Astrocyte (in vitro differentiated cells and primary cell): ENCODE data around the gene DFFB. TPM values are rescaled to one million over a fixed set of nuclear protein-coding genes. Genes with fewer than 3 reads are reported as not detected.

Experiments used
- DNase-seq: peaks from one replicate; pipeline ENCODE4 v3.0.0-alpha.2; 2010; ENCODE audit warnings: low read depth
- FAIRE-seq: peaks from 2 replicates; lab custom pipeline; 2011; peaks lifted over from hg19 to GRCh38; lab: Jason Lieb, UNC
- H2AFZ ChIP-seq: 2 replicates; pipeline ENCODE4 v1.6.0; 2012; ENCODE audit warnings: low read depth, low read length, inconsistent platforms
- H3K27ac ChIP-seq: 2 replicates; pipeline ENCODE4 v1.5.1; 2011; ENCODE audit warnings: low read depth, low read length, inconsistent platforms
- H3K27me3 ChIP-seq: 2 replicates; pipeline ENCODE4 v1.6.0; 2011; ENCODE audit warnings: low read length, inconsistent platforms; ENCODE audit not compliant: insufficient read depth
- H3K36me3 ChIP-seq: 2 replicates; pipeline ENCODE4 v1.5.1; 2011; ENCODE audit warnings: low read length, inconsistent platforms; ENCODE audit not compliant: insufficient read depth
- H3K4me1 ChIP-seq: 2 replicates; pipeline ENCODE4 v1.5.1; 2011; ENCODE audit warnings: low read length, inconsistent platforms; ENCODE audit not compliant: insufficient read depth
- H3K4me2 ChIP-seq: 2 replicates; pipeline ENCODE4 v1.6.0; 2012; ENCODE audit warnings: low read length, inconsistent platforms
- H3K4me3 ChIP-seq: 2 replicates; pipeline ENCODE4 v1.5.1; 2011; ENCODE audit warnings: low read depth, mild to moderate bottlenecking, low read length, inconsistent platforms; ENCODE audit not compliant: insufficient read depth
- H3K79me2 ChIP-seq: 2 replicates; pipeline ENCODE4 v1.6.0; 2012; ENCODE audit warnings: mild to moderate bottlenecking, low read length, inconsistent platforms; ENCODE audit not compliant: insufficient read depth
- H3K9ac ChIP-seq: 2 replicates; pipeline ENCODE4 v1.6.0; 2012; ENCODE audit warnings: mild to moderate bottlenecking, low read length, inconsistent platforms
- H3K9me3 ChIP-seq: 2 replicates; pipeline ENCODE4 v1.5.1; 2012; ENCODE audit warnings: low read depth, mild to moderate bottlenecking, low read length, inconsistent platforms; ENCODE audit not compliant: insufficient read depth
- H4K20me1 ChIP-seq: 2 replicates; pipeline ENCODE4 v1.6.0; 2012; ENCODE audit warnings: low read length, inconsistent platforms; ENCODE audit not compliant: insufficient read depth
- H3K27ac Mint-ChIP-seq: one replicate; pipeline ENCODE4 v1.8.0; 2021; ENCODE audit warnings: mild to moderate bottlenecking, mixed read lengths; ENCODE audit not compliant: unreplicated experiment
- H3K27me3 Mint-ChIP-seq: one replicate; pipeline ENCODE4 v1.8.0; 2021; ENCODE audit warnings: low read depth, mixed read lengths; ENCODE audit not compliant: unreplicated experiment
- H3K36me3 Mint-ChIP-seq: one replicate; pipeline ENCODE4 v1.8.0; 2021; ENCODE audit warnings: low read depth, mixed read lengths; ENCODE audit not compliant: unreplicated experiment
- H3K4me1 Mint-ChIP-seq: one replicate; pipeline ENCODE4 v1.8.0; 2021; ENCODE audit warnings: low read depth, mixed read lengths; ENCODE audit not compliant: unreplicated experiment
- H3K4me3 Mint-ChIP-seq: one replicate; pipeline ENCODE4 v1.8.0; 2021; ENCODE audit warnings: mild to moderate bottlenecking, moderate library complexity, mixed read lengths; ENCODE audit not compliant: unreplicated experiment
- H3K9me3 Mint-ChIP-seq: one replicate; pipeline ENCODE4 v1.8.0; 2021; ENCODE audit warnings: mild to moderate bottlenecking, mixed read lengths; ENCODE audit not compliant: unreplicated experiment
- CTCF ChIP-seq: IDR thresholded peaks from 2 replicates; pipeline ENCODE4 v1.5.1; 2011; ENCODE audit warnings: low read depth, mild to moderate bottlenecking, inconsistent platforms, low read length, moderate library complexity; ENCODE audit not compliant: insufficient read depth
- EZH2 ChIP-seq: IDR thresholded peaks from 2 replicates; pipeline ENCODE4 v1.6.1; 2012; ENCODE audit warnings: mild to moderate bottlenecking, low read length, inconsistent platforms; ENCODE audit not compliant: insufficient read depth
- total RNA-seq: library from RNA; stranded (reverse); gene quantifications from 2 replicates; pipeline ENCODE4 v1.2.1, GENCODE V29; 2021

Gene DFFB
- total RNA-seq, 1 donor from 2014 or later: 7.4 TPM

GRCh38 chr1:3827813-3828307, 29.4 kb upstream of the DFFB start:
- Histone ChIP-seq H3K4me2 (no peak overlapping the region), H4K20me1 (no peaks in the 10 kb centered on the region), H3K4me1 (no peaks in the 10 kb centered on the region), H3K27ac (no peak overlapping the region), H3K4me3 (no peak overlapping the region), H3K9ac (no peak overlapping the region), H3K36me3 (peaks cover 16% of the 10 kb centered on the region), H2AFZ (no peak overlapping the region), H3K79me2 (no peaks in the 10 kb centered on the region), H3K9me3 (no peaks in the 10 kb centered on the region), H3K27me3 (no peaks in the 10 kb centered on the region)
- Mint-ChIP-seq H3K4me3 (no peak overlapping the region), H3K36me3 (peaks cover 7% of the 10 kb centered on the region), H3K9me3 (no peaks in the 10 kb centered on the region), H3K4me1 (no peaks in the 10 kb centered on the region), H3K27ac (no peak overlapping the region), H3K27me3 (no peaks in the 10 kb centered on the region)
- DNase-seq (no peak), FAIRE-seq (no peak)
- TF ChIP-seq EZH2: no peak
- no peak for TF ChIP-seq CTCF

GRCh38 chr1:3828391-3828790, 28.9 kb upstream of the DFFB start:
- H3K4me1 Mint-ChIP-seq: no peaks in the 10 kb centered on the region
- Histone ChIP-seq H2AFZ (no peak overlapping the region), H3K36me3 (peaks cover 17% of the 10 kb centered on the region), H3K4me1 (no peaks in the 10 kb centered on the region), H3K9ac (no peak overlapping the region), H3K4me3 (no peak overlapping the region), H3K9me3 (no peaks in the 10 kb centered on the region), H3K4me2 (no peak overlapping the region), H4K20me1 (no peaks in the 10 kb centered on the region), H3K27me3 (no peaks in the 10 kb centered on the region), H3K27ac (no peak overlapping the region), H3K79me2 (no peaks in the 10 kb centered on the region)
- no peak for DNase-seq
- peaks cover 6% of the 10 kb centered on the region for H3K36me3 Mint-ChIP-seq
- no peaks in the 10 kb centered on the region for H3K9me3 Mint-ChIP-seq
- TF ChIP-seq CTCF (no peak), EZH2 (no peak)
- H3K27me3 Mint-ChIP-seq: no peaks in the 10 kb centered on the region
- no peak overlapping the region for H3K27ac Mint-ChIP-seq
- FAIRE-seq: no peak
- no peak overlapping the region for H3K4me3 Mint-ChIP-seq

- FAIRE-seq: no peak
- no peaks in the 10 kb centered on the region for H3K9me3 Mint-ChIP-seq
- no peaks in the 10 kb centered on the region for H3K79me2 ChIP-seq
- H3K4me2 ChIP-seq: no peak overlapping the region
- H3K9ac ChIP-seq: no peak overlapping the region
- H3K4me3 Mint-ChIP-seq: no peak overlapping the region
- H3K4me3 ChIP-seq: no peak overlapping the region
- no peak overlapping the region for H2AFZ ChIP-seq
- peaks cover 15% of the 10 kb centered on the region for H3K36me3 Mint-ChIP-seq
- H3K4me1 ChIP-seq: no peaks in the 10 kb centered on the region
- H4K20me1 ChIP-seq: no peaks in the 10 kb centered on the region
- no peaks in the 10 kb centered on the region for H3K4me1 Mint-ChIP-seq
- H3K27me3 Mint-ChIP-seq: no peaks in the 10 kb centered on the region
- TF ChIP-seq CTCF (no peak), EZH2 (no peak)
- H3K27ac Mint-ChIP-seq: no peak overlapping the region
- no peak overlapping the region for H3K27ac ChIP-seq
- peaks cover 17% of the 10 kb centered on the region for H3K36me3 ChIP-seq
- no peaks in the 10 kb centered on the region for H3K9me3 ChIP-seq
- no peaks in the 10 kb centered on the region for H3K27me3 ChIP-seq
- no peak for DNase-seq
Observed at GRCh38 chr1:3831689-3832088, 25.6 kb upstream of the DFFB start.
